ENCODE results near the gene EFCC1.
A peak's percentile ranks its signal among the peaks of the same experiment; 100 is the strongest.

The EFCC1 gene

GRCh38 chr3:129016356-129016719 is 15.2 kb downstream of the EFCC1 start:
- no peaks in the 10 kb centered on the region for H4K20me1 ChIP-seq (ENCODE audit: insufficient read depth, low read length)
- H3K9me3 ChIP-seq (replicated peaks; ENCODE audit: insufficient read depth, low read length): no peaks in the 10 kb centered on the region
- no peaks in the 10 kb centered on the region for H3K9me2 ChIP-seq (replicated peaks; ENCODE audit: insufficient read depth, low read length)
- H3K27me3 ChIP-seq (replicated peaks; ENCODE audit: insufficient read depth, low read length): no peaks in the 10 kb centered on the region
- H3K4me2 ChIP-seq (ENCODE audit: low read depth, low read length): 0 out of 2 replicates have a peak overlapping the region, but pooled peaks have one; percentile 11
- H3K9ac ChIP-seq (ENCODE audit: low read length): no peak overlapping the region
- H3K27ac ChIP-seq (ENCODE audit: low read length): no peak overlapping the region
- 0 out of 2 replicates have a peak overlapping the region, but pooled peaks have one; percentile 15 for H2AFZ ChIP-seq (ENCODE audit: low read length)
- H3K4me1 ChIP-seq (ENCODE audit: low read length): peaks cover 8% of the 10 kb centered on the region
- DNase-seq: peak; percentile 59
- no peak overlapping the region for H3K4me3 ChIP-seq (ENCODE audit: low read length)
- no peak for TF ChIP-seq EZH2 (optimal IDR thresholded peaks at IDR 0.05; ENCODE audit: low read depth, low read length)
- TF ChIP-seq, protein P1, sequence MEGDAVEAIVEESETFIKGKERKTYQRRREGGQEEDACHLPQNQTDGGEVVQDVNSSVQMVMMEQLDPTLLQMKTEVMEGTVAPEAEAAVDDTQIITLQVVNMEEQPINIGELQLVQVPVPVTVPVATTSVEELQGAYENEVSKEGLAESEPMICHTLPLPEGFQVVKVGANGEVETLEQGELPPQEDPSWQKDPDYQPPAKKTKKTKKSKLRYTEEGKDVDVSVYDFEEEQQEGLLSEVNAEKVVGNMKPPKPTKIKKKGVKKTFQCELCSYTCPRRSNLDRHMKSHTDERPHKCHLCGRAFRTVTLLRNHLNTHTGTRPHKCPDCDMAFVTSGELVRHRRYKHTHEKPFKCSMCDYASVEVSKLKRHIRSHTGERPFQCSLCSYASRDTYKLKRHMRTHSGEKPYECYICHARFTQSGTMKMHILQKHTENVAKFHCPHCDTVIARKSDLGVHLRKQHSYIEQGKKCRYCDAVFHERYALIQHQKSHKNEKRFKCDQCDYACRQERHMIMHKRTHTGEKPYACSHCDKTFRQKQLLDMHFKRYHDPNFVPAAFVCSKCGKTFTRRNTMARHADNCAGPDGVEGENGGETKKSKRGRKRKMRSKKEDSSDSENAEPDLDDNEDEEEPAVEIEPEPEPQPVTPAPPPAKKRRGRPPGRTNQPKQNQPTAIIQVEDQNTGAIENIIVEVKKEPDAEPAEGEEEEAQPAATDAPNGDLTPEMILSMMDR (IDR thresholded peaks at IDR 0.05; ENCODE audit: low read length): peak; percentile 15; the same call in 1 of the 2 replicates
- H3F3A ChIP-seq (ENCODE audit: insufficient read depth, low read length): no peaks in the 10 kb centered on the region
- H3K36me3 ChIP-seq (replicated peaks; ENCODE audit: insufficient read depth, low read length): no peaks in the 10 kb centered on the region
- no peaks in the 10 kb centered on the region for H3K79me2 ChIP-seq (ENCODE audit: low read length)

- DNase-seq: no peak
- Histone ChIP-seq H3K4me3 (ENCODE audit: low read length) (no peak overlapping the region), H3K4me1 (ENCODE audit: low read length) (peaks cover 8% of the 10 kb centered on the region), H3K9me3 (replicated peaks; ENCODE audit: insufficient read depth, low read length) (no peaks in the 10 kb centered on the region), H3K36me3 (replicated peaks; ENCODE audit: insufficient read depth, low read length) (no peaks in the 10 kb centered on the region), H3K27me3 (replicated peaks; ENCODE audit: insufficient read depth, low read length) (no peaks in the 10 kb centered on the region), H3K27ac (ENCODE audit: low read length) (no peak overlapping the region), H2AFZ (ENCODE audit: low read length) (no peak overlapping the region), H3K4me2 (ENCODE audit: low read depth, low read length) (no peak overlapping the region), H3K9me2 (replicated peaks; ENCODE audit: insufficient read depth, low read length) (no peaks in the 10 kb centered on the region), H3K9ac (ENCODE audit: low read length) (no peak overlapping the region), H3F3A (ENCODE audit: insufficient read depth, low read length) (no peaks in the 10 kb centered on the region), H4K20me1 (ENCODE audit: insufficient read depth, low read length) (no peaks in the 10 kb centered on the region), H3K79me2 (ENCODE audit: low read length) (no peaks in the 10 kb centered on the region)
- TF ChIP-seq EZH2phosphoT487 (IDR thresholded peaks at IDR 0.05; ENCODE audit: low read length) (no peak), EZH2 (optimal IDR thresholded peaks at IDR 0.05; ENCODE audit: low read depth, low read length) (no peak)
- TF ChIP-seq, protein P1 (IDR thresholded peaks at IDR 0.05; ENCODE audit: low read length): no peak
Observed at GRCh38 chr3:129016720-129017483, 15.8 kb downstream of the EFCC1 start.

- Histone ChIP-seq H3F3A (ENCODE audit: insufficient read depth, low read length) (no peaks in the 10 kb centered on the region), H3K79me2 (ENCODE audit: low read length) (no peaks in the 10 kb centered on the region), H3K27me3 (replicated peaks; ENCODE audit: insufficient read depth, low read length) (no peaks in the 10 kb centered on the region), H3K4me2 (ENCODE audit: low read depth, low read length) (no peak overlapping the region), H3K9me3 (replicated peaks; ENCODE audit: insufficient read depth, low read length) (no peaks in the 10 kb centered on the region), H3K9ac (ENCODE audit: low read length) (no peak overlapping the region), H2AFZ (ENCODE audit: low read length) (no peak overlapping the region), H3K4me3 (ENCODE audit: low read length) (no peak overlapping the region), H3K36me3 (replicated peaks; ENCODE audit: insufficient read depth, low read length) (no peaks in the 10 kb centered on the region), H3K9me2 (replicated peaks; ENCODE audit: insufficient read depth, low read length) (no peaks in the 10 kb centered on the region), H3K4me1 (ENCODE audit: low read length) (peaks cover 8% of the 10 kb centered on the region), H3K27ac (ENCODE audit: low read length) (no peak overlapping the region), H4K20me1 (ENCODE audit: insufficient read depth, low read length) (no peaks in the 10 kb centered on the region)
- DNase-seq: no peak
- TF ChIP-seq, protein P1 (IDR thresholded peaks at IDR 0.05; ENCODE audit: low read length): no peak
- no peak for TF ChIP-seq EZH2 (optimal IDR thresholded peaks at IDR 0.05; ENCODE audit: low read depth, low read length)
- TF ChIP-seq EZH2phosphoT487 (IDR thresholded peaks at IDR 0.05; ENCODE audit: low read length): no peak
Observed at GRCh38 chr3:129017484-129017899, 16.4 kb downstream of the EFCC1 start.
